NB4 (cell line): ENCODE measurements around the gene DYDC2.
A peak's percentile ranks its signal among the peaks of the same experiment; 100 is the strongest.

Source experiments
- DNase-seq: peaks from one replicate; pipeline ENCODE4 v3.0.0; 2010; ENCODE audit warnings: low read depth
- H3K4me3 ChIP-seq: one replicate; pipeline ENCODE4 v1.5.1; 2011; ENCODE audit warnings: mild to moderate bottlenecking, low read depth, low read length, moderate library complexity
- CTCF ChIP-seq: IDR thresholded peaks from one replicate; pipeline ENCODE4 v1.5.1; 2012; ENCODE audit warnings: low read depth, low read length
- MYC ChIP-seq: IDR thresholded peaks from 2 replicates; pipeline ENCODE4 v1.6.1; 2011; ENCODE audit warnings: low read depth, low read length
- POLR2A ChIP-seq: IDR thresholded peaks from 2 replicates; pipeline ENCODE4 v1.6.1; 2011; ENCODE audit warnings: mild to moderate bottlenecking; ENCODE audit not compliant: insufficient read length; ENCODE audit errors: extremely low read depth
- TF ChIP-seq, protein P1 (sequence below): IDR thresholded peaks from 2 replicates; pipeline ENCODE4 v1.6.1; 2011; ENCODE audit warnings: low read depth, low read length

The DYDC2 gene

GRCh38 chr10:80320377-80320776 lies 36.2 kb upstream of the DYDC2 start:
- TF ChIP-seq CTCF, result no peak
- TF ChIP-seq MYC, result no peak
- TF ChIP-seq, protein P1, sequence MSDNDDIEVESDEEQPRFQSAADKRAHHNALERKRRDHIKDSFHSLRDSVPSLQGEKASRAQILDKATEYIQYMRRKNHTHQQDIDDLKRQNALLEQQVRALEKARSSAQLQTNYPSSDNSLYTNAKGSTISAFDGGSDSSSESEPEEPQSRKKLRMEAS, result no peak
- TF ChIP-seq POLR2A, result no peak
- DNase-seq, result no peak
- no peak overlapping the region for H3K4me3 ChIP-seq

DNA sequence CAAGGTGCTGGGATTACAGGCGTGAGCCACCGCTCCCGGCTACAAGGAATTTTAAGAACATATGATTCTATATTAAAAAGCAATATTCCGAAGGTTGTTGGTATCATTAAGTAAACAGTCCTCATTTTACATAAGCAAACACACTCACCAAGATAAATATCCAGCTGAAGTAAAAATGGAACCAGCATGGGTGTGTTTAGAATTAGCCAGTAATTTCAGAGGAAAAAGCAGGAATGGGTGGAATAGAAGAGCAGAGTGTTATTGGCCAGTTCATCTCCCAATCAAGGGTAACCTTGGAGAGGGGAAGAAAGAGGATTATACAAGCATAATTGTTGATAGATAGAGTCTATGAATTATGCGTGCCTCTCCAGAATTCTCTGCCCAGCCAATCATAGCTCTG lies 35.4 kb upstream of the DYDC2 start:
- no peak overlapping the region for H3K4me3 ChIP-seq
- no peak for DNase-seq
- no peak for TF ChIP-seq CTCF
- no peak for TF ChIP-seq POLR2A

DNA sequence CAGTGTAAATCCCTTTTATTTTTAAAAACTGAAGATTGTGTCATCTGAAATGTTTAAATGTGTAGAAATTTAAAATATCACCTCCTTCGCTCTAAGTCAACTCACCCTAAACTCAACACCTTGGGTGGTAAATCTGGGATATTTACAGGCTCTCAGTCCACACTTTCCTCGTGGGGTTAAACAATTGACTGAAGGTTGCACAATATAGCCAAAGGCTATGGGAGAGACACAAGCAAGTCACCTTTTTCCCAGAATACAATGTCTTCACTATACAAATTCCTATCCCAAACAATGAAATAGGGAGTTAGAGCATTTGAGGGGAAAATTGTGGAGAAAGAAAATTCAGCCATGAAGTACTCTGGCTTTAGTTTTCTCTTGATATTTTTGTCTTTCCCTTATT lies 34.4 kb upstream of the DYDC2 start:
- TF ChIP-seq POLR2A (no peak), MYC (no peak), CTCF (no peak)
- TF ChIP-seq, protein P1, result no peak
- no peak for DNase-seq

DNA sequence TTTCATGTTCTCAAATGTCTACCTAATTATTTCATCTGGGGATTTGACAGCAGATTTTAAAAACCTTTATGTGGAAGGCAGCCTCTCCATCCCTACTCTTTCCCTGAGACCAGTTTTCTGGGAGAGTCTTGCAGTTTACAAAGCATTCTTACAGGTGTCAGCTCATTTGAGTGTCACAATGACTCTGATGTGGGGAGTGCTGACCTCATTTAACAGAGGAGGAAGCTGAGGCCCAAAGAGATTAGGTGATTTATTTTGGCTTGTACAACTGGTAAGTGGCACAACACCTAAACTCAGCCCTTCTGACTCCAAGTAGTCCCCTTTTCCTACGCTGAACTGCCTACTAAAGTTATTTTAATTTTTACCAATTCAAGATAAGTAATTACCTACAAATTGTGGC lies 33.9 kb upstream of the DYDC2 start:
- peak; percentile 8 for DNase-seq
- TF ChIP-seq CTCF, result no peak
- TF ChIP-seq, protein P1, result no peak
- TF ChIP-seq MYC, result no peak
- TF ChIP-seq POLR2A, result no peak
- H3K4me3 ChIP-seq, result no peak overlapping the region

More for the DNA sequence above, 34.4 kb upstream of the DYDC2 start:
- no peak overlapping the region for H3K4me3 ChIP-seq

DNA sequence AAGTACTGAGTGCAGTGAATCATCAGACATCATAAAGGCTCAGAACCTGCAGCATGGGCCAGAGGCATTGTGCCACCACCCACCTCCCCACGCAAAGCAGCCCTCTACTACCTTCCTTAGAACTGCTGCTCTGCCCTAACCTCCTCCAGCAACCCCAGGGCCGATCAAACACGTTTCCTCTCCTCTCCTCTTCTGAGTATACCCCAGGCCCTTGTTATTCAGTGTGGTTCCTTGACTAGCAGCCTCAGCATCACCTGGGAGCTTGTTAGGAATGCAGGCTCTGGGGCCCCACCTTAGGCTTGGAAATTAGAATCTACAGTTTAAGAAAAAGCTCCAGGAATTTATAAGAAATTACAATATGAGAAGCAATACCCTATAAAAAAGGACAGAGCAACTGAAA lies 33.3 kb upstream of the DYDC2 start:
- no peak for DNase-seq
- no peak for TF ChIP-seq MYC
- no peak for TF ChIP-seq POLR2A
- TF ChIP-seq CTCF, result no peak
- TF ChIP-seq, protein P1, result no peak
- no peak overlapping the region for H3K4me3 ChIP-seq

GRCh38 chr10:80324086-80324485 lies 32.5 kb upstream of the DYDC2 start:
- TF ChIP-seq CTCF (no peak), POLR2A (no peak), MYC (peak; percentile 75)
- TF ChIP-seq, protein P1, result peak; percentile 77
- DNase-seq, result peak; percentile 79
- H3K4me3 ChIP-seq, result no peak overlapping the region
